Fibroblast of upper back skin (primary cell): ENCODE results near the gene SGK1.
A peak's percentile ranks its signal among the peaks of the same experiment; 100 is the strongest.
"Not testable (repeated sequence)": the region's sequence is repeated elsewhere in the genome, so short reads cannot be mapped to it uniquely, and the experiment has no call there.

Experiments used
- DNase-seq: peaks from one replicate; pipeline ENCODE4 v3.0.0-alpha.2; 2013

Gene SGK1

GRCh38 chr6:134249759-134250602, 67.9 kb downstream of the SGK1 start:
- DNase-seq, result peak; percentile 62

- no peak for DNase-seq
These were observed 68.6 kb downstream of the SGK1 start for GRCh38 chr6:134249239-134249758.

GRCh38 chr6:134247844-134248580, 69.9 kb downstream of the SGK1 start:
- no peak for DNase-seq

- DNase-seq, result no peak
These were observed 70.6 kb downstream of the SGK1 start for GRCh38 chr6:134247231-134247833.

- no peak for DNase-seq
These were observed 72.2 kb downstream of the SGK1 start for GRCh38 chr6:134245706-134246105.

- DNase-seq, result peak; percentile 69
These were observed 72.9 kb downstream of the SGK1 start for GRCh38 chr6:134245041-134245440.

GRCh38 chr6:134240665-134241431, 77.1 kb downstream of the SGK1 start:
- DNase-seq, result no peak

- DNase-seq, result peak; percentile 33
These were observed 78.7 kb downstream of the SGK1 start for GRCh38 chr6:134238960-134239795.

GRCh38 chr6:134238006-134238405, 79.9 kb downstream of the SGK1 start:
- no peak for DNase-seq

- DNase-seq, result peak; percentile 83
These were observed 81.8 kb downstream of the SGK1 start for GRCh38 chr6:134235937-134236751.

GRCh38 chr6:134235334-134235733, 82.6 kb downstream of the SGK1 start:
- not testable (repeated sequence) for DNase-seq

- no peak for DNase-seq
These were observed 84.5 kb downstream of the SGK1 start for GRCh38 chr6:134233180-134233955.

GRCh38 chr6:134230940-134231339, 87.0 kb downstream of the SGK1 start:
- no peak for DNase-seq

- DNase-seq, result no peak
These were observed 87.7 kb downstream of the SGK1 start for GRCh38 chr6:134230087-134230700.

- no peak for DNase-seq
These were observed 88.4 kb downstream of the SGK1 start for GRCh38 chr6:134229520-134229919.

- peak; percentile 74 for DNase-seq
These were observed 94.0 kb downstream of the SGK1 start for GRCh38 chr6:134223796-134224420.

GRCh38 chr6:134221250-134221649, 96.7 kb downstream of the SGK1 start:
- DNase-seq, result no peak

GRCh38 chr6:134217798-134218140, 100.1 kb downstream of the SGK1 start:
- peak; percentile 17 for DNase-seq
